ENCODE measurements around the gene GSTO1.

GSTO1 gene

DNA sequence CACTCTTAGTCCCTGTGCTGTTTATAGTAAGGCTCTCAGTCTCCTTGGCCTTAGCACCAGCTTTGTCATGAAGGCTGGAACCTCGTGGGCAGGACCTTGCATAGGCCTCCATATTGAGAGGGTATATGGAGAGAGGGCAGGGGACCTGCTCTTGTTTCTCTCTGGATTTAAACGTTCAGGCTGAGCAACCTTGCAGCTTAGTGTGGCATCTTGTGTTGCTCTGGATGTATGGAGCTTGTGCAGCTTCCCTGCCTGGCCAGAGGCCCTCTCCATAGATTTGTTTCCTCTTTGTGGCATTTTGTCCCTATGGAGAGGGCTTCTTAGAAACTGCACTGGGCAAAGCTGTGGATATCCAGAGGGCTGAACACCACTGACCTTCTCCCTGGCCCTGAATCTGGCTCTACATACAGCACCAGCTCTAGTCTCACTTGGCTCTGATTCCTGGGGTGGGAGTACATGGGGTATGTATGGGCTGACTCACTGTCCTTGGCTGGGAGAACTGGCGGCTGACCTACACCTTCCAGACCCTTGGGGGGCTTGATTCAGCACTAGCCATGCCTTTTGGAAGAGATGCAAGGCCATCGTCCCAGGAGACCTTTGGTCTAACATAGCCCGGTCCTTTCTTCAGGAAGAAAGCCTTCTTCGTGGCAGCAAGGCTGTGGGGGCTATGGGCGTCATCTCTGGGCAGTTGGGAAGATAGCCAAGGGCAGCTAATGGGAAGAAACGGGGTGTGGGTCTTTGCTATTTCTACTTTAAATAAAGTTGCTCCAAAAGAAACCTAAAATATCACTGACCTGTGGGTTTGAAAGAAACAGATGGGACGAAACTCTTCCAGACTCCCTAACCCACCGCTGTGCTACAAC, 53.1 kb downstream of the GSTO1 start:
- no peak for DNase-seq

DNA sequence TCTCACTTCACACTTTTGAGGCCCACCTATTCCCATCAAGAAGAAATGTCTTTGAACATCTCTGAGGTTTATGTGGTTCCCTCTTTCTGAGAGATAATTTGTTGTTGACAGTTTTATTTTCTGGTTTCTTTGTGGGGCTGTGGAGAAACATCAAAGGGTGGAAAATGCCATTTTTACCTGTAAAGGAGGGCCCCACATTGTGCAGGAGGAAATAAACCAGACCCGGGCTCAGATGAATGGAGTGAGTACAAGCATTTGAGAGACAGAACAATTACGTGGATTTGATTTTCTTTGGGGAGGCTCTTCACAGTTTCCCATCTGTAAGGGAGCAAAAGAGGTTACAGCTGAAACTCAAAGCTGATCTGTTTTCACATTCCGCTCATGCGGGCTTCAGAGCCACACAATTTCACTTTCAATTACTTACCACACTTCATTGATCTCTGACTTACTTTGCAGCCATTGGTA, 53.8 kb downstream of the GSTO1 start:
- no peak for DNase-seq

DNA sequence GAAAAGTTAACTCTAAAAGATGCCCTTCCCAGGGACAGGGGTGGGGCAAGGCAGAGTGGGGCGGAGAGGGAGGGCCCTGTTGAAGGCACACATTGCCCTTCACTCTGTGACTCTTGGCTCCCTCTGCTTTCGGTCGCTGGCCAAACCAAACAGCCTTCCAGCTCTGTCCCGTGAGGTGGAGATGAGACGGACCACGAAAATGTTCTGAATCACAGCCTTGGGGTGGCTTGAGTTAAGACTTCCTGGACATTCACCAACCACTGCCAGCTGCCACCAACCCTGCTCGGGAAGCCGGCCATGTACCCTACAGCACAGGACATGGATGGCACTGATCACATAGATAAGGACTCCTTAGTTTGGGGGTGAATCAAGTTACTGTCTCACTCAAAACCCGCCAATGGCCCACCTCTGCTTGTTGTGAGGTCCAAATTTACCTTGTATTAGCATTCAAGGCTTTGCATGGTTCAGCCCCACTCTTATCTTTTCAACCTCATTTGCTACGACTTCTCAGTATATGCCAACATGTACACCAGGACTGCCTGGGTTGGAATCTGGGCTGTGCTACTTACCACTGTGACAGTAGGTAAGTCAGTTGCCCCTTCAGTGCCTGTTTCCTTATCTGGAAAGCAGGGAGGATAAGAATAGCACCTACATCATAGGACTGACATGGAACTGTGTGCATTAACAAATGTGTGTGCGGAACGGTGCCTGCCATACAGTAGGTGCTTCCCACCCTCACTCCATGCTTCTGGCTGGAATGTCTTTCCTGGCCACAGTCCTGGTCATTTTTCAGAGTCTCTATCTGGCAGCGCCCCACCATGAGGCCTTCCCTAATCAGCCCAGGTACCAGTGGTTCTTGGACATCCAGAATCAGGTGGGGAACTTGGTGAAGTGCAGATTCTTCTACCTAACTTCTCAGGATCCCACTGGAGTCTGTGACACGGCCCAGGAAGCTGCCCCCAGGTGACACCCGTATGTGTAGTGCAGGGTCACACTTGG, 55.6 kb downstream of the GSTO1 start:
- DNase-seq = no peak

DNA sequence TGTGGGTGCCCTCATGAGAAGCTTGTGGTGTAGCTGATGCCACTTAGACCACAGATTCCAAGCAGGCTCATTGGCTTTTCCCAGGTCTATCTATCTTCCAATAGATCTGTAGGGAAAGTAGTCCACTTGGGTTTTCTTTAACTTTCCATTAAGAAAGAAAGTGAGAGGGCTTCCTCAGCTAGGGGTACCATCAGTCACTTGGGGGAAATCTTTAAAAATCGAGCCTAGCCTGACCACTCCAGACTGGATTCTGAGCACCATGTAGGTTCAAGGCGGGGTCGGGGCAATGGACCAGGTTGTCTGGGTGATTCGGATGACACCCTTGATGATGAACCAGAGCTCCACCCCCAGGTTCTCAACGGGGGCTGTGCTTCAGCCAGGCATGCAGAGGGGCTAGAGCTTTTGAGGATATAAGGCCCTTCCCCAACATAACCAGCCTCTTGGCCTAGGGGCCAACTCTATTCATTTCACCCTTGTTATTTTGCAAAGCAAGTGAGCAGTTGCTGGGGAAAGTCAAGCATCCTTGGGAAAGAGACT, 56.6 kb downstream of the GSTO1 start:
- no peak for DNase-seq

DNA sequence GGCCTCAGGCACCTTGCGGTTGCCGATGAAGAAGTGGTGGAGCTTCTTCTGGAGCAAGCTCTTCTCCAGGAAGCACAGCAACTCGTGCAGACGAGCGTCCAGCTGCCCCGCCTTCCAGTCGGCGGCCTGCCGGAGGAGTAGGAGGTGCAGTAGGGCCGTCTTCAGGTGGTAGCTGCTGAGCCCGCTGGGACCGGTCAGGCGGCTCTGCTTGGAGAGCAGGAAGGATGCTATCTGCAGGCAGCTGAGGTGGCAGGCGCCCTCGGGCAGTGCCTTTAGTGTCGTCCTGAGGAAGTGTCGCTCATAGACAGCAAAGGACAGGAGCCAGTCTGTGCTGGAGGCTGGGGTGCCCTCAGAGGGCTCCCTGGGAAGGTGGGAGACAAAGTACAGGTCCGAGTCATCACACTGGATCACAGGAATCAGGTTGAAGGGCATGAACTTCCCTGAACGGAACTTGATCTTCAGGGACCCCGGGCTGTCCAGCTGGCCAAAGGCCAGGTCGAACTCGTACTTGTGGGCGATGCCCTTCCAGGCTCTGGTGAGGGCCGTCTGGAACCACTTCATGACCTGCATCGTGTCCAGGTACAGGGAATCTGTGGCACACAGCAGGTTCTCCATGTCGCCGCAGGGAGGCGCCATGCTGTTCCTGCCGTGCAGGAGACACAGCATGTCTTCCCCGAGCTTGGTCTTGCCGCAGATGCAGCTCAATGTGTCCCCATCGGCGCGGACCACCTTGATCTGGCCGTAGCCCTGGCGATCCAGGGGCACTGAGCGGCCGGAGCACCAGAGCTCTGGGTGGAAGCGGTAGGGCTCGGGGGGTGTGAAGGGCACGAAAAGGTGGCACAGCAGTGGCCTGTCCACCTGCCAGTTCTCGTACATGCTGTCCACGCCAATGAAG, 60.1 kb downstream of the GSTO1 start:
- no peak for DNase-seq

DNA sequence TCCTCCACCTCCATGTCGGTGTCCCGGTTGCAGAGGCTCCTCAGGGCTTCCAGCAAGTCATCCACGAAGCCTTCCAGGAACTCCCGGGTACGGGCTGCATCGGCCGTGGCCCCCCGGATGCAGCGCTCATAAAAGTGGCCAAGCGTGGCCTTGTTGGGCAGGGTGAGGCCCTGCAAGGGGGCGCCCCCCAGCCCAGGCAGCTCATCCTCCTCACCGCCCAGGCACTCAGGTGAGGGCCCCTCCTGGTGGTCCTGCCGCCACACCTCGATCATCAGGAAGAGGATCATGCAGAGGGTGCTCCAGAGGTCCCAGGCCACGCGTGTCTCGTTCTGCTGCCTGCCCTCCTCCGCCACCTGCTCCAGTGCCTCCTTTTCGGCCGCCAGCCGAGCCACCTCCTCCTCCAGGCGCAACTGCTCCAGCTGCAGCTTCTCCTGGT, 60.8 kb downstream of the GSTO1 start:
- DNase-seq = no peak

DNA sequence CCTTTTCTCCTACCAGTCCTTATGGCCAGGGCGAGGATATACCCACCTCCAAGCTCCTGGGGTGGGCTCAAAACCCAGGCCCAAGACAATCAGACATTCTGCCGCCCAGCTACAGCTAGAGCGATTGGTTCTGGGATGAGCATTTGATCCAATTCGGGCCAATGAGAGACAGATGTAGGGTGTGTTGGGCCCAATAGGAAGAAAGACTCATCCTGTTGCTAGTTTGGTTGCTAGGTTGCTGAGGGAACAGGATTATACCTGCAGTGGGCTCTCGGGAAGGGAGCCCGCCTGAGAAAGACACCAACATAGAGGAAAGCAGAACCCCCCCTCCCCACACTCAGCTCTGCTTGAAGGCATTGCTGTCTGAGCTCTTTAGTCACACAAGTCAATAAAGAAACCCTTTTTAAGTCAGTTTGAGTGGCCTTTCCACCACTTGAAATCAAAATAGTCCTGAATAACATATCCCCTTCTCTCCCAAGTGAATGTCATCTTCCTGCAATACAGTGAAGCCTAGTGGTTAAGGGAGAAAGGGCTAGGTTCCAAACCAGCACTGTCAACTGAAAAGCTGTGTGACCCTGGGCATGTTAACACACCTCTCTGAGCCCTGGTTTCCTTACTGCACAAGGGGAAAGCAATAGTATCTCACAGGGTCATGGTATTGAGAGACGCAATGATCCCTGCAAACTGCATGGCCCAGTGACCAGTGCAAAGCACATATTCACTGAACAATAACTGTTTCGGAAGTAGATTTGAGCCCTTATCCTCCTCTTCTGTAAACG, 61.8 kb downstream of the GSTO1 start:
- no peak for DNase-seq

All from SHP77 treated with DMSO at 0.1 percent for 48 hours (cell line).